OCI-LY1 (cell line): ENCODE data around the gene SKAP2.

Experiments
- EZH2 ChIP-seq: fragments of 200-600 bp; sonication (generic), shearing (Covaris generic); IDR thresholded peaks from 2 replicates; pipeline ENCODE4 v1.8.0; 2017; ENCODE audit warnings: borderline replicate concordance, mixed run types, mild to moderate bottlenecking, antibody characterized with exemption, low read length, moderate library complexity, mixed read lengths
- TF ChIP-seq, protein P1 (sequence below): fragments of 200-600 bp; sonication (generic), shearing (Covaris generic); IDR thresholded peaks from 2 replicates; pipeline ENCODE4 v1.5.1; 2017; ENCODE audit warnings: mild to moderate bottlenecking, antibody characterized with exemption, low read length, moderate library complexity, mixed read lengths

DNA sequence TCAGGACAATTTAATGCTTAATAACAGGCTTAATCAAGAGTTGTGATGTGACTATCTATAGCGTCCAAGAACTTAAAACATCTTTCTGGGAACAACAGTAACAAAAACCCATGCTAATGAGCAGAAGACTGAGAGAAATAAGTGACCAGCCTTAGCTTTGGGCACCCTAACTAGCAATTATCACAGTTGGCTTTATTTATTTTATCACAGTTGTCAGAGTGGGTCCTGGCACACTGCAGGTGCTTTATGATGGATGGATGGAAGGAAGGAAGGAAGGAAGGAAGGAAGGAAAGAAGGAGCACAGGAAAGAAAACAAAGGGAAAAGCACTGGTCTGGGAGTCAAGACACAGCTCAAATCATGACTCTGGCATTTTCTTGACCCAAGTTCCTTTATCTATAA is 181.1 kb downstream of the SKAP2 start:
- TF ChIP-seq, protein P1, sequence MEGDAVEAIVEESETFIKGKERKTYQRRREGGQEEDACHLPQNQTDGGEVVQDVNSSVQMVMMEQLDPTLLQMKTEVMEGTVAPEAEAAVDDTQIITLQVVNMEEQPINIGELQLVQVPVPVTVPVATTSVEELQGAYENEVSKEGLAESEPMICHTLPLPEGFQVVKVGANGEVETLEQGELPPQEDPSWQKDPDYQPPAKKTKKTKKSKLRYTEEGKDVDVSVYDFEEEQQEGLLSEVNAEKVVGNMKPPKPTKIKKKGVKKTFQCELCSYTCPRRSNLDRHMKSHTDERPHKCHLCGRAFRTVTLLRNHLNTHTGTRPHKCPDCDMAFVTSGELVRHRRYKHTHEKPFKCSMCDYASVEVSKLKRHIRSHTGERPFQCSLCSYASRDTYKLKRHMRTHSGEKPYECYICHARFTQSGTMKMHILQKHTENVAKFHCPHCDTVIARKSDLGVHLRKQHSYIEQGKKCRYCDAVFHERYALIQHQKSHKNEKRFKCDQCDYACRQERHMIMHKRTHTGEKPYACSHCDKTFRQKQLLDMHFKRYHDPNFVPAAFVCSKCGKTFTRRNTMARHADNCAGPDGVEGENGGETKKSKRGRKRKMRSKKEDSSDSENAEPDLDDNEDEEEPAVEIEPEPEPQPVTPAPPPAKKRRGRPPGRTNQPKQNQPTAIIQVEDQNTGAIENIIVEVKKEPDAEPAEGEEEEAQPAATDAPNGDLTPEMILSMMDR = no peak
- no peak for TF ChIP-seq EZH2
